OCI-LY7 (cell line): ENCODE results near the gene ISCA1. TPM values are rescaled to one million over a fixed set of nuclear protein-coding genes. Genes with fewer than 3 reads are reported as not detected.

Source experiments
- BruUV-seq: library from RNA; stranded (reverse); fragments of 400-500 nt; replicated peaks from 2 replicates; lab custom pipeline; 2021; lab: Mats Ljungman, UMichigan
- CTCF ChIA-PET: fragments of 300-600 bp; sonication (Branson Sonifier 250); formaldehyde crosslinking; loops from one replicate; lab custom pipeline; 2022; ENCODE audit warnings: antibody characterized with exemption; ENCODE audit not compliant: unreplicated experiment; lab: Charles Lee
- POLR2A ChIA-PET: fragments of 300-600 bp; sonication (Branson Sonifier 250); formaldehyde crosslinking; loops from one replicate; lab custom pipeline; 2022; ENCODE audit warnings: antibody characterized with exemption; lab: Charles Lee
- DNase-seq: peaks from one replicate; pipeline ENCODE4 v3.0.0-alpha.2; 2015; ENCODE audit warnings: low spot score
- H2AFZ ChIP-seq: fragments of 200-600 bp; sonication (generic), shearing (Covaris generic); 2 replicates; pipeline ENCODE4 v1.6.1; 2014; ENCODE audit warnings: mild to moderate bottlenecking, antibody characterized with exemption, low read length, moderate library complexity
- H3K27ac ChIP-seq: fragments of 200-600 bp; sonication (generic); 2 replicates; pipeline ENCODE4 v1.5.1; 2014; ENCODE audit warnings: mixed run types, low read depth, mild to moderate bottlenecking, moderate library complexity, low read length, inconsistent platforms; ENCODE audit not compliant: poor library complexity, severe bottlenecking
- H3K36me3 ChIP-seq: fragments of 200-600 bp; sonication (generic); 2 replicates; pipeline ENCODE4 v1.6.1; 2014; ENCODE audit warnings: mild to moderate bottlenecking, antibody characterized with exemption, low read length, moderate library complexity, mixed read lengths; ENCODE audit not compliant: insufficient read depth
- H3K4me1 ChIP-seq: fragments of 200-600 bp; sonication (generic); 2 replicates; pipeline ENCODE4 v1.5.1; 2014; ENCODE audit warnings: mild to moderate bottlenecking, low read length; ENCODE audit not compliant: insufficient read depth, poor library complexity, severe bottlenecking
- H3K4me2 ChIP-seq: fragments of 200-600 bp; sonication (generic); 2 replicates; pipeline ENCODE4 v1.6.1; 2014; ENCODE audit warnings: mild to moderate bottlenecking, low read length
- H3K4me3 ChIP-seq: fragments of 200-600 bp; sonication (generic); 2 replicates; pipeline ENCODE4 v1.5.1; 2014; ENCODE audit warnings: mild to moderate bottlenecking, low read depth, low read length; ENCODE audit not compliant: poor library complexity, severe bottlenecking
- H3K79me2 ChIP-seq: fragments of 200-600 bp; sonication (generic); 2 replicates; pipeline ENCODE4 v1.6.1; 2016; ENCODE audit warnings: low read depth, mild to moderate bottlenecking, low read length, moderate library complexity, mixed read lengths; ENCODE audit not compliant: insufficient read depth
- H3K9me2 ChIP-seq: fragments of 200-600 bp; sonication (generic); 2 replicates; pipeline ENCODE4 v1.6.1; 2016; ENCODE audit warnings: mild to moderate bottlenecking, low read length, mixed read lengths; ENCODE audit not compliant: insufficient read depth
- H3K9me3 ChIP-seq: fragments of 200-600 bp; sonication (generic); 2 replicates; pipeline ENCODE4 v1.6.1; 2014; ENCODE audit warnings: mild to moderate bottlenecking, mixed run types, low read length, mixed read lengths
- H4K20me1 ChIP-seq: fragments of 200-600 bp; sonication (generic); 2 replicates; pipeline ENCODE4 v1.6.1; 2014; ENCODE audit warnings: mild to moderate bottlenecking, antibody characterized with exemption, low read length, moderate library complexity, mixed read lengths; ENCODE audit not compliant: insufficient read depth
- CTCF ChIP-seq: fragments of 200-600 bp; sonication (generic); conservative IDR thresholded peaks from 2 replicates; pipeline ENCODE4 v1.5.1; 2014; ENCODE audit warnings: mild to moderate bottlenecking, antibody characterized with exemption, low read length, moderate library complexity, mixed read lengths
- EZH2phosphoT487 ChIP-seq: fragments of 200-600 bp; sonication (generic); IDR thresholded peaks from 2 replicates; pipeline ENCODE4 v1.6.1; 2018; ENCODE audit warnings: low read depth, borderline replicate concordance, mild to moderate bottlenecking, mixed run types, antibody characterized with exemption, low read length, moderate library complexity, mixed read lengths
- intact Hi-C: fragments of 100-400 bp; cut with micrococcal nuclease; formaldehyde crosslinking; loops from one replicate; pipeline ENCODE4 v1.10.0; 2022; ENCODE audit not compliant: unreplicated experiment
- total RNA-seq, 2 experiments: library from RNA; depleted of rRNA in 1 of 2; stranded (reverse); fragments of >200 nt in 1 of 2; shearing (Covaris generic) in 1 of 2; gene quantifications; 2 replicates each; pipeline ENCODE4 v1.2.3, GENCODE V29; 2014 to 2022

ISCA1 gene
- total RNA-seq, 2 experiments from 2014 or later: 21.8 to 24.0 TPM

- H3K9me3 ChIP-seq: no peaks in the 10 kb centered on the region
- H3K9me2 ChIP-seq: no peaks in the 10 kb centered on the region
- ChIA-PET POLR2A (interaction anchor here (0.7 to 1.4 kb wide), 7 partner anchors 8 to 313 kb away, joined by 3 to 7 read pairs (median 4); no protein-coding TSS in a partner anchor), CTCF (no interaction called here)
- DNase-seq: no peak
- H3K4me3 ChIP-seq: no peak overlapping the region
- no peak overlapping the region for H3K4me2 ChIP-seq
- H3K27ac ChIP-seq: no peak overlapping the region
- no peaks in the 10 kb centered on the region for H3K79me2 ChIP-seq
- no peak overlapping the region for H2AFZ ChIP-seq
- BruUV-seq: no TSS peak
- intact Hi-C loops: no loop called here
- H3K36me3 ChIP-seq: peaks cover 84% of the 10 kb centered on the region
- TF ChIP-seq CTCF (no peak), EZH2phosphoT487 (no peak)
- no peaks in the 10 kb centered on the region for H3K4me1 ChIP-seq
- H4K20me1 ChIP-seq: no peaks in the 10 kb centered on the region
Measured at GRCh38 chr9:86308687-86309086, 26.3 kb upstream of the ISCA1 start.

GRCh38 chr9:86304236-86304730, 21.9 kb upstream of the ISCA1 start:
- intact Hi-C loops: no loop called here
- CTCF ChIA-PET: no interaction called here
- H3K36me3 ChIP-seq: peaks cover 97% of the 10 kb centered on the region
- H3K4me2 ChIP-seq: no peak overlapping the region
- H3K79me2 ChIP-seq: no peaks in the 10 kb centered on the region
- no peaks in the 10 kb centered on the region for H3K4me1 ChIP-seq
- TF ChIP-seq EZH2phosphoT487 (no peak), CTCF (no peak)
- POLR2A ChIA-PET: no interaction called here
- no peak overlapping the region for H2AFZ ChIP-seq
- no peak for DNase-seq
- H3K9me2 ChIP-seq: no peaks in the 10 kb centered on the region
- no peak overlapping the region for H3K4me3 ChIP-seq
- H3K27ac ChIP-seq: no peak overlapping the region
- no peaks in the 10 kb centered on the region for H4K20me1 ChIP-seq
- BruUV-seq: no TSS peak
- H3K9me3 ChIP-seq: no peaks in the 10 kb centered on the region

GRCh38 chr9:86303316-86303975, 21.1 kb upstream of the ISCA1 start:
- ChIA-PET POLR2A (no interaction called here), CTCF (no interaction called here)
- no peak for TF ChIP-seq EZH2phosphoT487
- no peak for TF ChIP-seq CTCF
- Histone ChIP-seq H3K4me2 (no peak overlapping the region), H3K79me2 (no peaks in the 10 kb centered on the region), H3K27ac (no peak overlapping the region), H2AFZ (no peak overlapping the region), H3K4me3 (no peak overlapping the region), H3K4me1 (no peaks in the 10 kb centered on the region), H4K20me1 (no peaks in the 10 kb centered on the region), H3K9me2 (no peaks in the 10 kb centered on the region), H3K9me3 (no peaks in the 10 kb centered on the region), H3K36me3 (peaks cover 97% of the 10 kb centered on the region)
- intact Hi-C loops: no loop called here
- BruUV-seq: no TSS peak
- DNase-seq: no peak
